Heart left ventricle (tissue), 16 donors: ENCODE measurements around the gene PHEX. TPM values are rescaled to one million over a fixed set of nuclear protein-coding genes. Genes with fewer than 3 reads are reported as not detected.

Experiments used
- ATAC-seq, 4 donors: fragments of 200-7000 bp; cut with Tn5 transposase; one replicate each; pipeline ENCODE4 v1.9.1; 2020 to 2022; ENCODE audit warnings: moderate library complexity in 4 of 4, mild to moderate bottlenecking in 3 of 4, moderate number of reproducible peaks in 1 of 4
- DNase-seq, 5 donors: peaks; one replicate each; pipeline ENCODE4 v3.0.0-alpha.2; 2020
- H3K27ac ChIP-seq, 12 donors: fragments of 200-600 bp; sonication (generic) in 4 of 12; one replicate each; pipeline versions ENCODE4 v1.5.0 to v1.8.0; 2016 to 2022; ENCODE audit warnings: mild to moderate bottlenecking in 2 of 12
- H3K27me3 ChIP-seq, 9 donors: fragments of 200-600 bp; sonication (generic) in 2 of 9; one replicate each; pipeline versions ENCODE4 v1.5.1 to v1.8.0; 2016 to 2022; ENCODE audit warnings: mild to moderate bottlenecking in 3 of 9
- H3K36me3 ChIP-seq, 9 donors: fragments of 200-600 bp; sonication (generic) in 2 of 9; one replicate each; pipeline versions ENCODE4 v1.5.0 to v1.8.0; 2018 to 2022; ENCODE audit warnings: mild to moderate bottlenecking in 2 of 9
- H3K4me1 ChIP-seq, 12 donors: fragments of 200-600 bp; sonication (generic) in 4 of 12; one replicate each; pipeline versions ENCODE4 v1.5.0 to v1.8.0; 2016 to 2022; ENCODE audit warnings: mild to moderate bottlenecking in 3 of 12
- H3K4me3 ChIP-seq, 12 donors: fragments of 200-600 bp; sonication (generic) in 4 of 12; one replicate each; pipeline versions ENCODE4 v1.5.0 to v1.8.0; 2017 to 2022; ENCODE audit warnings: mild to moderate bottlenecking in 9 of 12, moderate library complexity in 4 of 12
- H3K9me3 ChIP-seq, 12 donors: fragments of 200-600 bp; sonication (generic) in 4 of 12; one replicate each; pipeline versions ENCODE4 v1.5.0 to v1.8.0; 2016 to 2022; ENCODE audit warnings: mild to moderate bottlenecking in 1 of 12
- POLR2A ChIP-seq, 2 donors: fragments of 450-650 bp; IDR thresholded peaks; one replicate each; pipeline ENCODE4 v1.6.1; 2017; ENCODE audit warnings: antibody characterized with exemption in 2 of 2, mild to moderate bottlenecking in 2 of 2, moderate library complexity in 2 of 2
- WGBS, 4 donors: extraction: QIAGEN DNeasy Blood & Tissue Kit in 2 of 4; methylation state at CpG; one replicate each; pipeline versions ENCODE4 v1.1.5 to v1.1.7; 2013 to 2018; 5-methylcytosine and 5-hydroxymethylcytosine counted together
- intact Hi-C, 10 donors: fragments of 100-400 bp; cut with DNase I; formaldehyde crosslinking; loops; one replicate each; pipeline versions ENCODE4 v1.11.1 to v1.14.2; 2022
- polyA plus RNA-seq, 2 donors: library from polyadenylated mRNA; stranded (reverse); fragments of 200-250 nt; gene quantifications; one replicate each; pipeline ENCODE4 v1.2.3, GENCODE V29; 2013
- total RNA-seq, 9 donors: library from RNA; depleted of rRNA in 2 of 9; stranded (reverse); fragments of >200 nt in 2 of 9; fragmentation: NEBNext Ultra II Directional in 3 of 9; extraction: Animal tissue kit (Norgen Biotek cat#: 25700) in 3 of 9; gene quantifications; one replicate each; pipeline versions ENCODE4 v1.1.0 to v1.2.4, GENCODE V29; 2016 to 2023
- TF ChIP-seq, protein P1 (sequence below), 12 donors: fragments of 200-600 bp; sonication (generic) in 4 of 12; IDR thresholded peaks; one replicate each; pipeline versions ENCODE4 v1.5.0 to v1.8.0; 2018 to 2022; ENCODE audit warnings: antibody characterized with exemption in 12 of 12, mild to moderate bottlenecking in 5 of 12
- donor health status: ischemic (EF 13 %, LVEDD 7.1; RV severe dilation, severe dysfunction).
- donor health status: healthy with polysubstance abuse.
- donor health status: DM: no; HTN: yes; CAD: no.
- donor health status: DM: no; HTN: no; CAD: no.
- donor health status: ischemic (EF 25% LVEDD 6.9; RV normal size, moderate dysfunction).
- donor health status: ischemic (EF 25% LVEDD 5.7; RV mildly dilated, moderate dysfunction).
- donor health status: healthy.
- donor health status: DM: yes; HTN: yes; CAD: no.
- donor health status: ischemic (EF 35%, LVEDD 5.7; RV mildly dilated, moderate dysfunction).
- donor health status: nonischemic (EF 11% LVEDD 7.7; RV severe dilation, severe dysfunction).
- donor health status: DM: yes; HTN: yes; CAD: no.
- donor health status: PGD.
- donor health status: ischemic (EF 29% LVEDD 5.4; RV normal size, mild dysfunction).
- donor health status: nonischemic (EF 23%, LVEDD 6.1; RV moderate dilation, normal function).

The PHEX gene
- total and polyA plus RNA-seq, 11 donors, result 0.01 to 0.53 (median 0.23) TPM; not detected in 5

GRCh38 chrX:22015139-22015750 lies 16.9 kb upstream of the PHEX start:
- Histone ChIP-seq H3K4me3 (no peak overlapping the region), H3K4me1 (no peaks in the 10 kb centered on the region), H3K27ac (no peak overlapping the region), H3K9me3 (no peaks in the 10 kb centered on the region), H3K27me3 (no peaks in the 10 kb centered on the region), H3K36me3 (no peaks in the 10 kb centered on the region)
- WGBS, 4 donors, result 79 to 93% (median 89%) methylated on average over 9 of the region's 9 CpGs
- TF ChIP-seq, protein P1, sequence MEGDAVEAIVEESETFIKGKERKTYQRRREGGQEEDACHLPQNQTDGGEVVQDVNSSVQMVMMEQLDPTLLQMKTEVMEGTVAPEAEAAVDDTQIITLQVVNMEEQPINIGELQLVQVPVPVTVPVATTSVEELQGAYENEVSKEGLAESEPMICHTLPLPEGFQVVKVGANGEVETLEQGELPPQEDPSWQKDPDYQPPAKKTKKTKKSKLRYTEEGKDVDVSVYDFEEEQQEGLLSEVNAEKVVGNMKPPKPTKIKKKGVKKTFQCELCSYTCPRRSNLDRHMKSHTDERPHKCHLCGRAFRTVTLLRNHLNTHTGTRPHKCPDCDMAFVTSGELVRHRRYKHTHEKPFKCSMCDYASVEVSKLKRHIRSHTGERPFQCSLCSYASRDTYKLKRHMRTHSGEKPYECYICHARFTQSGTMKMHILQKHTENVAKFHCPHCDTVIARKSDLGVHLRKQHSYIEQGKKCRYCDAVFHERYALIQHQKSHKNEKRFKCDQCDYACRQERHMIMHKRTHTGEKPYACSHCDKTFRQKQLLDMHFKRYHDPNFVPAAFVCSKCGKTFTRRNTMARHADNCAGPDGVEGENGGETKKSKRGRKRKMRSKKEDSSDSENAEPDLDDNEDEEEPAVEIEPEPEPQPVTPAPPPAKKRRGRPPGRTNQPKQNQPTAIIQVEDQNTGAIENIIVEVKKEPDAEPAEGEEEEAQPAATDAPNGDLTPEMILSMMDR (IDR thresholded peaks at IDR 0.05), result no peak
- DNase-seq (no peak), ATAC-seq (no peak)
- intact Hi-C loops, result no loop called here

DNA sequence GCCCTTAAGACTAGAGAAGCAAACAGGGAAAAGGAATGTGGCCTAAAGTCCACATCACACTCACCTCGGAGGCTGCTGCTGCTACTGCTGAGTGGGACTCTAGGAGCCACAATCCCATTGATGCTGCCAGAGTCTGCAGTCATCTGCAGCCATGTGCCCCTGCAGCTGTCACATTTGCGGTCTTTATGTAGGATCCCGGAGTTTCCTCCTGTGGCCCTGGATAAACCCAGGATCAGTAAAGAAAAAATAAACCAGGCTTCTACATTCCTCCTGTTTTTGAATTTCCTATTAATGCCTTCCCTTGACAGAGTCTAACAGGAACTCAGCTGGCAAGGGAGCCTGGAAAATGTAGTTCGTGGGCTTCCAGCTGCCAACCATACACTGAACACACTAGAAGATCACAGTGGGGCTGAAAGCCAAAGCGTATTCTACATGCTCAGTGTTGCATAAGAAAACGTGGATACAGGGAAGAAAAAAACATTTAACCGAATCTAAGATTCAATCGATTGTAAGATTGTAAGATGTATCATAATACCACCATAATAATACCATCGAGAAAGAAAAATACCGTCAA lies 10.3 kb upstream of the PHEX start:
- H3K9me3 ChIP-seq, result peaks cover 0 to 3% (median 0%) of the 10 kb centered on the region in 12 donors
- DNase-seq (no peak), ATAC-seq (no peak)
- H3K36me3 ChIP-seq, result no peaks in the 10 kb centered on the region
- TF ChIP-seq, protein P1 (IDR thresholded peaks at IDR 0.05), result no peak
- no peak for TF ChIP-seq POLR2A (IDR thresholded peaks at IDR 0.05)
- WGBS, 4 donors, result 75 to 81% (median 77%) methylated on average over 10 of the region's 10 CpGs
- intact Hi-C loops, result loop anchor here in 1 of 10 donors (10.0 kb wide), 1 partner anchor 403 kb away; no protein-coding TSS in a partner anchor
- no peak overlapping the region for H3K27ac ChIP-seq
- H3K27me3 ChIP-seq, result no peaks in the 10 kb centered on the region
- no peaks in the 10 kb centered on the region for H3K4me1 ChIP-seq
- no peak overlapping the region for H3K4me3 ChIP-seq

GRCh38 chrX:22024577-22024976 lies 7.5 kb upstream of the PHEX start:
- Histone ChIP-seq H3K4me1 (no peaks in the 10 kb centered on the region), H3K9me3 (peaks cover 0 to 3% (median 0%) of the 10 kb centered on the region in 12 donors), H3K4me3 (no peak overlapping the region), H3K27ac (no peak overlapping the region), H3K27me3 (no peaks in the 10 kb centered on the region), H3K36me3 (no peaks in the 10 kb centered on the region)
- intact Hi-C loops, result loop anchor here in 1 of 10 donors (10.0 kb wide), 1 partner anchor 400 kb away; no protein-coding TSS in a partner anchor
- ATAC-seq (no peak), DNase-seq (no peak)
- WGBS, 4 donors, result 39 to 59% (median 55%) methylated on average over 2 of the region's 2 CpGs
- no peak for TF ChIP-seq POLR2A (IDR thresholded peaks at IDR 0.05)
- TF ChIP-seq, protein P1 (IDR thresholded peaks at IDR 0.05), result no peak

GRCh38 chrX:22025751-22026150 lies 6.4 kb upstream of the PHEX start:
- intact Hi-C loops, result loop anchor here in 1 of 10 donors (10.0 kb wide), 1 partner anchor 399 kb away; no protein-coding TSS in a partner anchor
- H3K27ac ChIP-seq, result no peak overlapping the region
- 69 to 83% (median 76%) methylated on average over 7 of the region's 7 CpGs for WGBS, 4 donors
- H3K27me3 ChIP-seq, result no peaks in the 10 kb centered on the region
- H3K4me3 ChIP-seq, result no peak overlapping the region
- ATAC-seq (no peak), DNase-seq (no peak)
- H3K9me3 ChIP-seq, result peaks cover 0 to 3% (median 0%) of the 10 kb centered on the region in 12 donors
- H3K36me3 ChIP-seq, result no peaks in the 10 kb centered on the region
- no peak for TF ChIP-seq POLR2A (IDR thresholded peaks at IDR 0.05)
- TF ChIP-seq, protein P1 (IDR thresholded peaks at IDR 0.05), result no peak
- no peaks in the 10 kb centered on the region for H3K4me1 ChIP-seq
